Measurements from ENCODE around the gene STK17A.

Gene STK17A

DNA sequence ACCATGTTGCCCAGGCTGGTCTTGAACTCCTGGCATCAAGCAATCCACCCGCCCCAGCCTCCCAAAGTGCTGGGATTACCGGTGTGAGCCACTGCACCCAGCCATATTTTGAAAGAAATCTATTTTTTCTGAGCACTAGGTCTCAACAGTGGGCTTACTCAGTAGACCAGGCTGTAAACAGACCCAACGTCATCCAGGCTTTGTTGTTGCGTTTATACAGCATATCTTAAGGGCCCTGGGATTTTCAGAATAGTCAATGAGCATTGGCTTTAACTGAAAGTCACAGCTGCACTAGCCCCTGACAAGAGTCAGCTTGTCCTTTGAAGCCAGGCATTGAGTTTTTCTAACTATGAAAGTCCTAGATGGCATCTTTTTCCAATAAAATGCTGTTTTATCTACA, 49.8 kb downstream of the STK17A start:
- no peak for ATAC-seq
- TF ChIP-seq SNAI2 (CRISPR knock-in tag; IDR thresholded peaks at IDR 0.05) (no peak), OSR1 (CRISPR knock-in tag; IDR thresholded peaks at IDR 0.05) (no peak), ARNTL (CRISPR knock-in tag; IDR thresholded peaks at IDR 0.05; ENCODE audit: borderline replicate concordance, low read depth) (no peak), GLIS3 (CRISPR knock-in tag; IDR thresholded peaks at IDR 0.05) (no peak), ISL1 (CRISPR knock-in tag; IDR thresholded peaks at IDR 0.05) (no peak)
- TF ChIP-seq, protein P1, sequence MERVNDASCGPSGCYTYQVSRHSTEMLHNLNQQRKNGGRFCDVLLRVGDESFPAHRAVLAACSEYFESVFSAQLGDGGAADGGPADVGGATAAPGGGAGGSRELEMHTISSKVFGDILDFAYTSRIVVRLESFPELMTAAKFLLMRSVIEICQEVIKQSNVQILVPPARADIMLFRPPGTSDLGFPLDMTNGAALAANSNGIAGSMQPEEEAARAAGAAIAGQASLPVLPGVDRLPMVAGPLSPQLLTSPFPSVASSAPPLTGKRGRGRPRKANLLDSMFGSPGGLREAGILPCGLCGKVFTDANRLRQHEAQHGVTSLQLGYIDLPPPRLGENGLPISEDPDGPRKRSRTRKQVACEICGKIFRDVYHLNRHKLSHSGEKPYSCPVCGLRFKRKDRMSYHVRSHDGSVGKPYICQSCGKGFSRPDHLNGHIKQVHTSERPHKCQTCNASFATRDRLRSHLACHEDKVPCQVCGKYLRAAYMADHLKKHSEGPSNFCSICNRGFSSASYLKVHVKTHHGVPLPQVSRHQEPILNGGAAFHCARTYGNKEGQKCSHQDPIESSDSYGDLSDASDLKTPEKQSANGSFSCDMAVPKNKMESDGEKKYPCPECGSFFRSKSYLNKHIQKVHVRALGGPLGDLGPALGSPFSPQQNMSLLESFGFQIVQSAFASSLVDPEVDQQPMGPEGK (CRISPR knock-in tag; IDR thresholded peaks at IDR 0.05; ENCODE audit: borderline replicate concordance): no peak

DNA sequence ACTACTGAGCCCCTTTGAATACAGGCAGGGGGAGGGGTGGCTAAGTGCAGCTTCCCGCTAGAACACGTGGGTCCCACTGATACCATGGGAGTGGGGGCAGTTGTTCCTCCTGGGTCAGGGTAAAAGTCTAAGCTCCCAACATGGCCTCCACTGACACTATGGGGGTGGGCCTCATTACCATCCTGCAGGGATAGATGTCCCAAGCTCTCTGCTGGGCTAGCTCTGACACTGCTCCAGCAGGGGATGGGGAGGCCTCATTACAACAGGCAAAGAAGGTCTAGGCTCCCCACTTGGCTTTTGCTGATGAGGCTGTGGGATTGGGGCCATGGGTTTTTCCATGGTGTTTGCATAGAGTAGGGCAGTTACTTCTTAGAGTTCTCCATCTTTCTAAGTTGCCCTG, 51.5 kb downstream of the STK17A start:
- no peak for TF ChIP-seq PPARA (CRISPR knock-in tag; IDR thresholded peaks at IDR 0.05; ENCODE audit: borderline replicate concordance)
- TF ChIP-seq, protein P2, sequence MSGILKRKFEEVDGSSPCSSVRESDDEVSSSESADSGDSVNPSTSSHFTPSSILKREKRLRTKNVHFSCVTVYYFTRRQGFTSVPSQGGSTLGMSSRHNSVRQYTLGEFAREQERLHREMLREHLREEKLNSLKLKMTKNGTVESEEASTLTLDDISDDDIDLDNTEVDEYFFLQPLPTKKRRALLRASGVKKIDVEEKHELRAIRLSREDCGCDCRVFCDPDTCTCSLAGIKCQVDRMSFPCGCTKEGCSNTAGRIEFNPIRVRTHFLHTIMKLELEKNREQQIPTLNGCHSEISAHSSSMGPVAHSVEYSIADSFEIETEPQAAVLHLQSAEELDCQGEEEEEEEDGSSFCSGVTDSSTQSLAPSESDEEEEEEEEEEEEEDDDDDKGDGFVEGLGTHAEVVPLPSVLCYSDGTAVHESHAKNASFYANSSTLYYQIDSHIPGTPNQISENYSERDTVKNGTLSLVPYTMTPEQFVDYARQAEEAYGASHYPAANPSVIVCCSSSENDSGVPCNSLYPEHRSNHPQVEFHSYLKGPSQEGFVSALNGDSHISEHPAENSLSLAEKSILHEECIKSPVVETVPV (CRISPR knock-in tag; IDR thresholded peaks at IDR 0.05): no peak
- TF ChIP-seq, protein P1 (CRISPR knock-in tag; IDR thresholded peaks at IDR 0.05; ENCODE audit: borderline replicate concordance): no peak
- no peak for TF ChIP-seq SNAI2 (CRISPR knock-in tag; IDR thresholded peaks at IDR 0.05)
- no peak for TF ChIP-seq ZFP30 (CRISPR knock-in tag; IDR thresholded peaks at IDR 0.05)
- TF ChIP-seq TOX (CRISPR knock-in tag; IDR thresholded peaks at IDR 0.05; ENCODE audit: borderline replicate concordance): no peak
- TF ChIP-seq ARNTL (CRISPR knock-in tag; IDR thresholded peaks at IDR 0.05; ENCODE audit: borderline replicate concordance, low read depth): no peak
- TF ChIP-seq ZNF8 (CRISPR knock-in tag; IDR thresholded peaks at IDR 0.05): no peak
- TF ChIP-seq GLIS3 (CRISPR knock-in tag; IDR thresholded peaks at IDR 0.05): no peak
- no peak for TF ChIP-seq ISL1 (CRISPR knock-in tag; IDR thresholded peaks at IDR 0.05)
- no peak for TF ChIP-seq ZFP3 (CRISPR knock-in tag; IDR thresholded peaks at IDR 0.05)
- TF ChIP-seq OSR1 (CRISPR knock-in tag; IDR thresholded peaks at IDR 0.05): no peak
- TF ChIP-seq, protein P3, sequence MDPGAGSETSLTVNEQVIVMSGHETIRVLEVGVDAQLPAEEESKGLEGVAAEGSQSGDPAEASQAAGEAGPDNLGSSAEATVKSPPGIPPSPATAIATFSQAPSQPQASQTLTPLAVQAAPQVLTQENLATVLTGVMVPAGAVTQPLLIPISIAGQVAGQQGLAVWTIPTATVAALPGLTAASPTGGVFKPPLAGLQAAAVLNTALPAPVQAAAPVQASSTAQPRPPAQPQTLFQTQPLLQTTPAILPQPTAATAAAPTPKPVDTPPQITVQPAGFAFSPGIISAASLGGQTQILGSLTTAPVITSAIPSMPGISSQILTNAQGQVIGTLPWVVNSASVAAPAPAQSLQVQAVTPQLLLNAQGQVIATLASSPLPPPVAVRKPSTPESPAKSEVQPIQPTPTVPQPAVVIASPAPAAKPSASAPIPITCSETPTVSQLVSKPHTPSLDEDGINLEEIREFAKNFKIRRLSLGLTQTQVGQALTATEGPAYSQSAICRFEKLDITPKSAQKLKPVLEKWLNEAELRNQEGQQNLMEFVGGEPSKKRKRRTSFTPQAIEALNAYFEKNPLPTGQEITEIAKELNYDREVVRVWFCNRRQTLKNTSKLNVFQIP (CRISPR knock-in tag; IDR thresholded peaks at IDR 0.05; ENCODE audit: borderline replicate concordance, low read depth): no peak
- TF ChIP-seq, protein P4, sequence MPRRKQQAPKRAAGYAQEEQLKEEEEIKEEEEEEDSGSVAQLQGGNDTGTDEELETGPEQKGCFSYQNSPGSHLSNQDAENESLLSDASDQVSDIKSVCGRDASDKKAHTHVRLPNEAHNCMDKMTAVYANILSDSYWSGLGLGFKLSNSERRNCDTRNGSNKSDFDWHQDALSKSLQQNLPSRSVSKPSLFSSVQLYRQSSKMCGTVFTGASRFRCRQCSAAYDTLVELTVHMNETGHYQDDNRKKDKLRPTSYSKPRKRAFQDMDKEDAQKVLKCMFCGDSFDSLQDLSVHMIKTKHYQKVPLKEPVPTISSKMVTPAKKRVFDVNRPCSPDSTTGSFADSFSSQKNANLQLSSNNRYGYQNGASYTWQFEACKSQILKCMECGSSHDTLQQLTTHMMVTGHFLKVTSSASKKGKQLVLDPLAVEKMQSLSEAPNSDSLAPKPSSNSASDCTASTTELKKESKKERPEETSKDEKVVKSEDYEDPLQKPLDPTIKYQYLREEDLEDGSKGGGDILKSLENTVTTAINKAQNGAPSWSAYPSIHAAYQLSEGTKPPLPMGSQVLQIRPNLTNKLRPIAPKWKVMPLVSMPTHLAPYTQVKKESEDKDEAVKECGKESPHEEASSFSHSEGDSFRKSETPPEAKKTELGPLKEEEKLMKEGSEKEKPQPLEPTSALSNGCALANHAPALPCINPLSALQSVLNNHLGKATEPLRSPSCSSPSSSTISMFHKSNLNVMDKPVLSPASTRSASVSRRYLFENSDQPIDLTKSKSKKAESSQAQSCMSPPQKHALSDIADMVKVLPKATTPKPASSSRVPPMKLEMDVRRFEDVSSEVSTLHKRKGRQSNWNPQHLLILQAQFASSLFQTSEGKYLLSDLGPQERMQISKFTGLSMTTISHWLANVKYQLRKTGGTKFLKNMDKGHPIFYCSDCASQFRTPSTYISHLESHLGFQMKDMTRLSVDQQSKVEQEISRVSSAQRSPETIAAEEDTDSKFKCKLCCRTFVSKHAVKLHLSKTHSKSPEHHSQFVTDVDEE (CRISPR knock-in tag; IDR thresholded peaks at IDR 0.05): no peak
- TF ChIP-seq TCF4 (CRISPR knock-in tag; IDR thresholded peaks at IDR 0.05; ENCODE audit: borderline replicate concordance): no peak
- TF ChIP-seq RARB (CRISPR knock-in tag; IDR thresholded peaks at IDR 0.05): no peak
- TF ChIP-seq ESRRG (CRISPR knock-in tag; IDR thresholded peaks at IDR 0.05): no peak
- TF ChIP-seq ZNF565 (CRISPR knock-in tag; conservative IDR thresholded peaks at IDR 0.05; ENCODE audit: low read depth): no peak

DNA sequence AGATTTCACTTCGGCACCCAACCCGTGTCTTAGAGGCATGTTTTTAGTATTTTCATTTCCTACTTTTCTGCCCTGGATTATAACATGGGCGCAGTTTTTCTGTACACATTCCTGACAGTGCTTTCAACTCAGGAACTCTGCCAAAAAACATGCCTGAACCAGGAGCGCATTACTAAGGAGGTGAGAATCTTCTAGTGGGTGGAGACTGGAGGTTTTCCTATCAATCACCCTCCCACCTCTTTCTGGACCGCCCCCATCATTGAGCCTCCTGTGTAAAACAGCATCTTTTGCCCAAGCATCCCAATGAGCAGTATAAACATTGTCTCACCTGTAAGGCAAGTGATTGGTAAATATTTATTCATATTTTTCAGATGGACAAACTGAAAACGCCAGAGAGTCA, 53.2 kb downstream of the STK17A start:
- peak; percentile 66; the same call in 1 of the 2 replicates for TF ChIP-seq RARB (CRISPR knock-in tag; IDR thresholded peaks at IDR 0.05)
- TF ChIP-seq, protein P5, sequence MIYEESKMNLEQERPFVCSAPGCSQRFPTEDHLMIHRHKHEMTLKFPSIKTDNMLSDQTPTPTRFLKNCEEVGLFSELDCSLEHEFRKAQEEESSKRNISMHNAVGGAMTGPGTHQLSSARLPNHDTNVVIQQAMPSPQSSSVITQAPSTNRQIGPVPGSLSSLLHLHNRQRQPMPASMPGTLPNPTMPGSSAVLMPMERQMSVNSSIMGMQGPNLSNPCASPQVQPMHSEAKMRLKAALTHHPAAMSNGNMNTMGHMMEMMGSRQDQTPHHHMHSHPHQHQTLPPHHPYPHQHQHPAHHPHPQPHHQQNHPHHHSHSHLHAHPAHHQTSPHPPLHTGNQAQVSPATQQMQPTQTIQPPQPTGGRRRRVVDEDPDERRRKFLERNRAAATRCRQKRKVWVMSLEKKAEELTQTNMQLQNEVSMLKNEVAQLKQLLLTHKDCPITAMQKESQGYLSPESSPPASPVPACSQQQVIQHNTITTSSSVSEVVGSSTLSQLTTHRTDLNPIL (CRISPR knock-in tag; IDR thresholded peaks at IDR 0.05; ENCODE audit: low read depth): no peak
- TF ChIP-seq ZFP3 (CRISPR knock-in tag; IDR thresholded peaks at IDR 0.05): 0 out of 2 replicates have a peak, but pooled peaks have one; percentile 40
- TF ChIP-seq ISL1 (CRISPR knock-in tag; IDR thresholded peaks at IDR 0.05): peak; percentile 66; the same call in 1 of the 2 replicates
- peak; percentile 57 for ATAC-seq

More for the DNA sequence above, 51.5 kb downstream of the STK17A start:
- no peak for ATAC-seq

All from SK-N-SH treated with all-trans-retinoic acid at 6 μM for 48 hours (cell line).